CD8-positive, alpha-beta memory T cell (primary cell): ENCODE results near the gene TRAK1. TPM values are rescaled to one million over a fixed set of nuclear protein-coding genes. Genes with fewer than 3 reads are reported as not detected.

Experiments
- CTCF ChIA-PET: fragments of 350-600 bp; sonication (Branson Sonifier 250); formaldehyde crosslinking; loops from one replicate; lab custom pipeline; 2021; ENCODE audit warnings: antibody characterized with exemption; lab: Charles Lee
- POLR2A ChIA-PET: fragments of 350-600 bp; sonication (Branson Sonifier 250); formaldehyde crosslinking; loops from one replicate; lab custom pipeline; 2021; ENCODE audit warnings: antibody characterized with exemption; lab: Charles Lee
- DNase-seq, 5 donors: peaks; one replicate each; pipeline versions ENCODE4 v3.0.0 to v3.0.0-alpha.2; 2020 to 2022; ENCODE audit warnings: mixed read lengths in 1 of 5
- H3K27ac ChIP-seq: one replicate; pipeline ENCODE4 v1.7.0; 2013; ENCODE audit warnings: low read depth, mild to moderate bottlenecking, low read length, moderate library complexity
- H3K27me3 ChIP-seq: 2 replicates; pipeline ENCODE4 v1.7.0; 2013; ENCODE audit warnings: low read length, mild to moderate bottlenecking; ENCODE audit not compliant: insufficient read depth, poor library complexity, severe bottlenecking
- H3K36me3 ChIP-seq: 2 replicates; pipeline ENCODE4 v1.7.0; 2013; ENCODE audit warnings: mild to moderate bottlenecking, low read length, moderate library complexity; ENCODE audit not compliant: insufficient read depth
- H3K4me1 ChIP-seq: 2 replicates; pipeline ENCODE4 v1.7.0; 2013; ENCODE audit warnings: mild to moderate bottlenecking, low read length, moderate library complexity; ENCODE audit not compliant: insufficient read depth
- H3K4me3 ChIP-seq: 2 replicates; pipeline ENCODE4 v1.7.0; 2013; ENCODE audit warnings: mild to moderate bottlenecking, low read length
- H3K9me3 ChIP-seq: 2 replicates; pipeline ENCODE4 v1.7.0; 2013; ENCODE audit warnings: mild to moderate bottlenecking, low read length
- H3K27ac Mint-ChIP-seq, 8 donors: one replicate each; pipeline ENCODE4 v1.8.0; 2020 to 2021; ENCODE audit warnings: mixed read lengths in 8 of 8, mild to moderate bottlenecking in 6 of 8, inconsistent platforms in 3 of 8, moderate library complexity in 3 of 8
- H3K27me3 Mint-ChIP-seq, 2 donors: one replicate each; pipeline ENCODE4 v1.8.0; 2020 to 2021; ENCODE audit warnings: mixed read lengths in 2 of 2, mild to moderate bottlenecking in 1 of 2, moderate library complexity in 1 of 2
- H3K36me3 Mint-ChIP-seq, 3 donors: one replicate each; pipeline ENCODE4 v1.8.0; 2020 to 2021; ENCODE audit warnings: mixed read lengths in 3 of 3, inconsistent platforms in 1 of 3, mild to moderate bottlenecking in 1 of 3
- H3K4me1 Mint-ChIP-seq, 3 donors: one replicate each; pipeline ENCODE4 v1.8.0; 2020 to 2021; ENCODE audit warnings: mixed read lengths in 3 of 3, inconsistent platforms in 1 of 3, mild to moderate bottlenecking in 1 of 3
- H3K4me3 Mint-ChIP-seq, 7 donors: one replicate each; pipeline ENCODE4 v1.8.0; 2020 to 2021; ENCODE audit warnings: mixed read lengths in 7 of 7, mild to moderate bottlenecking in 6 of 7, moderate library complexity in 4 of 7, inconsistent platforms in 2 of 7
- H3K9me3 Mint-ChIP-seq, 5 donors: one replicate each; pipeline ENCODE4 v1.8.0; 2020 to 2022; ENCODE audit warnings: mixed read lengths in 5 of 5, mild to moderate bottlenecking in 3 of 5, moderate library complexity in 2 of 5, inconsistent platforms in 1 of 5
- polyA plus RNA-seq: library from polyadenylated mRNA; unstranded; fragments of 300-500 nt; fragmentation: Illumina TruSeq; gene quantifications from one replicate; pipeline ENCODE4 v1.2.3, GENCODE V29; 2021
- total RNA-seq, 2 experiments: library from RNA; stranded (reverse); gene quantifications; one replicate each; pipeline ENCODE4 v1.2.3, GENCODE V29; 2021

Gene TRAK1
- total and polyA plus RNA-seq, 3 experiments from 2014 or later = 10.4 to 20.0 (median 19.7) TPM

DNA sequence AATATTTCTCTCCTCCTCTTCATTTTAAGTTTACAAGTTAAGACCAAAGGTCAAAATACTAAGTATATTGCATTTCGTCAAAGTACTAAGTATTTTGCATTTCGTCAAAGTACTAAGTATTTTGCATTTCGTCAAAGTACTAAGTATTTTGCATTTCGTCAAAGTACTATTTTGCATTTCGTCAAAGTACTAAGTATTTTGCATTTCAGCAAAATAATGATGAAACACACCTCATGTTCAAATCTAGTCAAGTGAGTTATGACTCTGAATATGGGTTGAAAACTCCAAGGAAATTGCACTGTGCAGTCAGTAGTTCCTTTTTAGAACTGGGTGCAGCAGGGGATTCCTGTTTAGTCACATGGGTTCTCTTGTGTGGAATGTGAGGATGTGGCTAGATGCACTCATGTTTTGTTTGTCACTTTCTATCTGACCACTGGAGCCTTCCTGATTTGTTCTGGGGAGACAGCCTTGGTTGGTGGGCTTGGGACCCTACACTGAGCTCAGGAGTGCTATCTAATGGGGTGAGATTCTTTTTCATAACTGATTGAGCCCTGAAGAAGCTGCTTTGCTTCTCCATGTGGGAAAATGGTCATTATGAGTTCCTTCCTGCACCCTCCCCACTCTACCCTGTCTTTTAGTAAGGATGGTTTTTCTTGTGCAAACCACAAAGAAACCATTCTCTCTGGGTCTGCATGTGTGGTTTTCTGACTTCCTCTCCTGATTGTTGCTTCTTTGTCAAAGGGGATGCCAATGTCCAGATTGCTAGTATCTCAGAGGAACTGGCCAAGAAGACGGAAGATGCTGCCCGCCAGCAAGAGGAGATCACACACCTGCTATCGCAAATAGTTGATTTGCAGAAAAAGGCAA, 101.4 kb downstream of the TRAK1 start:
- ChIA-PET CTCF (interaction anchor here (1.4 to 2.6 kb wide), 7 partner anchors 11 to 361 kb away, joined by 3 to 18 read pairs (median 9); no protein-coding TSS in a partner anchor), POLR2A (no interaction called here)
- peaks cover 13 to 22% (median 19%) of the 10 kb centered on the region in 3 donors for H3K4me1 Mint-ChIP-seq
- H3K27me3 Mint-ChIP-seq = no peaks in the 10 kb centered on the region
- Histone ChIP-seq H3K9me3 (no peaks in the 10 kb centered on the region), H3K4me1 (no peaks in the 10 kb centered on the region), H3K27ac (no peak overlapping the region), H3K27me3 (no peaks in the 10 kb centered on the region), H3K36me3 (peaks cover 21% of the 10 kb centered on the region), H3K4me3 (no peak overlapping the region)
- no peak for DNase-seq
- H3K4me3 Mint-ChIP-seq = peak overlapping the region in 1 of 7 donors; percentile 6
- no peaks in the 10 kb centered on the region for H3K9me3 Mint-ChIP-seq
- H3K36me3 Mint-ChIP-seq = peaks cover 13 to 74% (median 27%) of the 10 kb centered on the region in 3 donors
- peak overlapping the region in 7 of 8 donors; percentile 43 to 78 (median 73) for H3K27ac Mint-ChIP-seq

DNA sequence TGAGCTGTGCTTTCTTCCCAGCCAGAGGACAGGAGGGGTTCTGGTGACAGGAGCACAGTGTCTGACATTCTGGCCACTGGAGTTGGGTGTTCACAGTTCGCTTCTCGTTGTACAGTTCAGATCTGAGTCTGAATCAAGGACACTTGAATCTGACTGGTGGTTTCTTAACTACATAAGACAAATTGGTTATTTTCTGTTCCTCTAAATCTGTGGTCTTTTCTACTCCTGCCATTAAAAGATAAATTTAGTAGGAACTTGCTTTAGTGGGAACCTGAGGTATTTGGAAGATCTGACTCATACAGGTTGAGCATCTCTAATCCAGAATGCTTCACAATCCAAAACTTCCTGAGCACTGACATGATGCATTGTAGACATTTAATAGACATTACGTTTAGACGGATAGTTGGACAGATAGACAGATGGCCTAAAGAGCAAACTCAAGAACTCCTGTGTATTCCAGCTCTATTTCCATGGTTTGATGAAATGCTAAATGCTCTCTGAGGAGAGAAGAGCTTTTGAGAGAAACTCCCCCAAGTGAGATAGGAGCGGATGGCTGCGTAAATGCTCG, 103.9 kb downstream of the TRAK1 start:
- Mint-ChIP-seq H3K27me3 (no peaks in the 10 kb centered on the region), H3K27ac (peak overlapping the region in 1 of 8 donors; percentile 3), H3K4me1 (peaks cover 13 to 22% (median 19%) of the 10 kb centered on the region in 3 donors), H3K9me3 (no peaks in the 10 kb centered on the region), H3K4me3 (no peak overlapping the region), H3K36me3 (peaks cover 13 to 78% (median 33%) of the 10 kb centered on the region in 3 donors)
- Histone ChIP-seq H3K9me3 (no peaks in the 10 kb centered on the region), H3K4me1 (no peaks in the 10 kb centered on the region), H3K27ac (no peak overlapping the region), H3K36me3 (peaks cover 36% of the 10 kb centered on the region), H3K4me3 (no peak overlapping the region), H3K27me3 (no peaks in the 10 kb centered on the region)
- DNase-seq = no peak
- ChIA-PET POLR2A (no interaction called here), CTCF (interaction anchor here (0.6 kb wide), 1 partner anchor 12 kb away, joined by 4 read pairs; no protein-coding TSS in a partner anchor)

DNA sequence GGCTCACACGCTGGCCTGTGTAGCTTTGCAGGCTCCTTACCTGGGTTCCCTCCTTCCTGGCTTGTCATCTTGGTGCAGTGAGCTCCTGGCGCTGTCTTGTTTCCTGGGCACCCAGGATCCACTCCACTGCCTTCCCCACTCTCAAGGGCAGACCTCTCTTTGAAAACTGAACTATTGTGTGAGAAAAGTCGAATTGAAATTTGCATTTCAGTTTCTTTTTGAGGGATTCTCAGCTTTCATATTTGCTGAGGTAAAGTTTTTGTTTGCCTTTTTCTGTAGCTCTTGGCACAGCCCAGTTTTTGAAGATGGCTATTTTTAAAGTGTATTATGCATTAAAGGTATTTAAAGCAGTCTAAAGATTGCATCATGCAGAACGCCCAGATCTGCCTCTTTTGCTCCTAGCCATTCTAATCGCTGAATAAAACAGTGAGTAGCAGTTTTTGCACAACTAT, 104.7 kb downstream of the TRAK1 start:
- Histone ChIP-seq H3K4me1 (no peaks in the 10 kb centered on the region), H3K27me3 (no peaks in the 10 kb centered on the region), H3K27ac (no peak overlapping the region), H3K4me3 (no peak overlapping the region), H3K9me3 (no peaks in the 10 kb centered on the region), H3K36me3 (peaks cover 42% of the 10 kb centered on the region)
- no peak overlapping the region for H3K27ac Mint-ChIP-seq
- H3K36me3 Mint-ChIP-seq = peaks cover 13 to 84% (median 37%) of the 10 kb centered on the region in 3 donors
- H3K27me3 Mint-ChIP-seq = no peaks in the 10 kb centered on the region
- no peaks in the 10 kb centered on the region for H3K9me3 Mint-ChIP-seq
- no peak for DNase-seq
- peaks cover 13 to 20% (median 18%) of the 10 kb centered on the region in 3 donors for H3K4me1 Mint-ChIP-seq
- CTCF ChIA-PET = no interaction called here
- POLR2A ChIA-PET = no interaction called here
- no peak overlapping the region for H3K4me3 Mint-ChIP-seq

DNA sequence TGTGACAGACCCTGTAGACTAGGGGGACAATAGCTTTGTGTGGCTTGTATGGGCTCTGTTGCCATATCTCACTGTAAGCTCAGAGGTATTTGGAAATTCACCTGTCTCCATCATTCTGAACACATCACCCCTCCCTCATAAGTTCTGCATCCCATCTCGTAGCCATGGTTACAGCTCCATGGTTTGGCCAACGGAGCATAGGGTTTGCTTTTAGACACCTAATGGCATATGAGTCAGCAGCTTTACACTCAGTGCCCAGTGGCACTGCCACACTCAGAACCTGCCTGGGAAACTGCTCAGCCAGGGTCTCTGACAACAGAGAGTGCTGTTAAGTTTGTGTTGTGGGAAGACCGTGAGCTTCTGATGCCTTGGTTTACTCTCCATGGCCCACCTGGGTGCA, 107.6 kb downstream of the TRAK1 start:
- no peak for DNase-seq
- Histone ChIP-seq H3K4me1 (no peaks in the 10 kb centered on the region), H3K4me3 (no peak overlapping the region), H3K27ac (no peak overlapping the region), H3K9me3 (no peaks in the 10 kb centered on the region), H3K36me3 (peaks cover 38% of the 10 kb centered on the region), H3K27me3 (no peaks in the 10 kb centered on the region)
- H3K4me3 Mint-ChIP-seq = no peak overlapping the region
- H3K9me3 Mint-ChIP-seq = no peaks in the 10 kb centered on the region
- ChIA-PET CTCF (interaction anchor here (1.1 to 4.5 kb wide), 3 partner anchors 8 to 15 kb away, joined by 3 to 24 read pairs (median 3); no protein-coding TSS in a partner anchor), POLR2A (no interaction called here)
- no peak overlapping the region for H3K27ac Mint-ChIP-seq
- no peaks in the 10 kb centered on the region for H3K4me1 Mint-ChIP-seq
- peaks cover 13 to 92% (median 47%) of the 10 kb centered on the region in 3 donors for H3K36me3 Mint-ChIP-seq
- no peaks in the 10 kb centered on the region for H3K27me3 Mint-ChIP-seq

DNA sequence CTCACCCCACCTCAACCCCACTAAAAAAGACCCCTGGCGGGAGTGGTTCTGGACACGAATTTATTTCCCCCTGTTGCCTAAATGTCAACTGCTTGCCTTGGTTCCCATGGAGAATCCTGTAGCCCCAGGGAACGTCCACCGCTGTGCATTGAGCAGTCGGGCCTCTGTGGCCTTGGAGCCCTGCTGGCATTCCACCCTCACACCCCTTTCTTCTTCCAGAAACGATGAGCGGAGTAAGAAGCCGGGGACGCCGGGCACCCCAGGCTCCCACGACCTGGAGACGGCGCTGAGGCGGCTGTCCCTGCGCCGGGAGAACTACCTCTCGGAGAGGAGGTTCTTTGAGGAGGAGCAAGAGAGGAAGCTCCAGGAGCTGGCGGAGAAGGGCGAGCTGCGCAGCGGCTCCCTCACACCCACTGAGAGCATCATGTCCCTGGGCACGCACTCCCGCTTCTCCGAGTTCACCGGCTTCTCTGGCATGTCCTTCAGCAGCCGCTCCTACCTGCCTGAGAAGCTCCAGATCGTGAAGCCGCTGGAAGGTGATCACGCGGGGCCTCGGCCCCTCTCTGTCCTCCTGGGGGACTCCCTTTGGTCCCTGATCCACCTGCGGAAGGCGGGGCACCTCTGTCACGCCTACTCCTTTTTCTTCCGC, 111.2 kb downstream of the TRAK1 start:
- Mint-ChIP-seq H3K27me3 (no peaks in the 10 kb centered on the region), H3K36me3 (peaks cover 0 to 88% (median 32%) of the 10 kb centered on the region in 3 donors), H3K4me1 (no peaks in the 10 kb centered on the region), H3K9me3 (no peaks in the 10 kb centered on the region), H3K27ac (peak overlapping the region in 1 of 8 donors; percentile 65), H3K4me3 (no peak overlapping the region)
- ChIA-PET POLR2A (no interaction called here), CTCF (interaction anchor here (4.5 kb wide), 1 partner anchor 12 kb away, joined by 24 read pairs; no protein-coding TSS in a partner anchor)
- Histone ChIP-seq H3K9me3 (no peaks in the 10 kb centered on the region), H3K4me3 (no peak overlapping the region), H3K4me1 (no peaks in the 10 kb centered on the region), H3K27ac (no peak overlapping the region), H3K27me3 (no peaks in the 10 kb centered on the region), H3K36me3 (peaks cover 33% of the 10 kb centered on the region)
- DNase-seq = no peak

DNA sequence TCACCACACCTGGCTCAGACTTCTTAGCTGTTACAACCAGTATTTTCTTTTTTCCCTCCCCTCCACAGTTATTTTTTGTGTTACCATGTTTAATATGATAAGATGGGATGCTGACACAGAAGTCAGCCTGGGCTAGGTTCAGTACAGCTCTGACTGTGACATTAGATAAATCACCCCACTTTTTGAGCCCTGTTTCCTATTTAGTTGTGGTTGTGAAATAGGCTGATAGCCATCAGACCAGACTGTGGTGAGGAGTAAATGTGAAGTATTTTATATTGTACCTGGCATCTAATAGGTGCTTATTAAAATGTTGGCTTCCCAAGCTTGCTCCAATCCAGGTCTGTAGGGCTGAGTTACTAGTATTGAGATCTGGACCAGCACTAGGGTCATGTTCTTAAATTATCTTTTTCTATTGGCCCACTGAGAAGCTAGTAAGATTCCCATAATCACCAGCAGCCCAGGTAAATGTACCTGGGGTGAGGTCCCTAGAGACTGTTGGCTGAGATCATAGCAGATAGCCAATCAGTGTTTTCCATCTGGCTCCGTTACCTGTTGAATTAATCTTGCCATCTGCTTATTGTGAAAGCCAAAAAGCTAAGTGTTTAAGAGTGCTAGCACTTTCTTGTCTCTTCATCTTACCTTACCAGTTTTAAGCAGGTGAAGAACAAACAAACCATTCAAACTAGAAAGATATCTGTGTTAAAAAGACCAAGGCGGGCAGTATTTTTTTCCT, 113.9 kb downstream of the TRAK1 start:
- Mint-ChIP-seq H3K27ac (no peak overlapping the region), H3K36me3 (peaks cover 13 to 83% (median 38%) of the 10 kb centered on the region in 3 donors), H3K4me3 (no peak overlapping the region), H3K4me1 (no peaks in the 10 kb centered on the region), H3K27me3 (no peaks in the 10 kb centered on the region), H3K9me3 (no peaks in the 10 kb centered on the region)
- Histone ChIP-seq H3K36me3 (peaks cover 14% of the 10 kb centered on the region), H3K27me3 (no peaks in the 10 kb centered on the region), H3K27ac (no peak overlapping the region), H3K4me3 (no peak overlapping the region), H3K9me3 (no peaks in the 10 kb centered on the region), H3K4me1 (no peaks in the 10 kb centered on the region)
- DNase-seq = no peak
- ChIA-PET POLR2A (no interaction called here), CTCF (interaction anchor here (2.1 kb wide), 1 partner anchor 14 kb away, joined by 9 read pairs; no protein-coding TSS in a partner anchor)

DNA sequence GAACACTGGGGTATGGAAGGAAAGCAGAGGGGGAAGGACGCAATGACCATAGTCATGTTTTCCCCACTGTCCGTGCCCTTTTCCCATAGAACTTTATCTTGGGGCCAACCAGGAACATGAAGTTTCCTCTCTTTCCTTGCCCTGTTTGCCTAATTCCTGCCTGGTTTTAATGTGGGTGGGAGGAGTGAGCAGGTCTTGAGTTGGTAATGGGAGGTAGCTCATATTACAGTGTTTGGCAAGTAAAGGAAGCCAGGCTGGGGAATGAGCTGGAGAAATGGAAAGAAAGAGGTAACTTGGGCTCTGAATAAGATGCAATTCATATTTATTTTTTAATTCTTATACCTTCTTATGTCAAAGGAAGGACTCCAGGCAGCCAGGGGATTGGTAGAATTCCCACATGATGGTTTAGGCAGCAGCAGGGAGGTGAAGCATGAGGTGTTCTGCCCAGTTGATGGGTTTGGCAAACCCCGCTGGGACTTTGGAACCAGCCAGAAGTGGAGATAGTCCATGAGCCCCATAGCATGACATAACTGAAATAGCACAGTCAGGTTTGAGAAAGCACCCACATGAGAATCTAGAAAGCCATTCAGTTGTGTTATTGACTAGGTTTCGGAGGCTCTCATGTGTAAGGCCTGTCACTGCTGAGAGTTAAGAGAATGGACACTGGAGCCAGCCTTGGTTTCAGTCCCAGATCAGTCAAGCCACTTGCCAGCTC, 114.8 kb downstream of the TRAK1 start:
- Mint-ChIP-seq H3K27ac (no peak overlapping the region), H3K27me3 (no peaks in the 10 kb centered on the region), H3K4me1 (no peaks in the 10 kb centered on the region), H3K4me3 (no peak overlapping the region), H3K9me3 (no peaks in the 10 kb centered on the region), H3K36me3 (peaks cover 13 to 82% (median 38%) of the 10 kb centered on the region in 3 donors)
- no peaks in the 10 kb centered on the region for H3K9me3 ChIP-seq
- ChIA-PET POLR2A (no interaction called here), CTCF (interaction anchor here (2.1 kb wide), 1 partner anchor 14 kb away, joined by 9 read pairs; no protein-coding TSS in a partner anchor)
- H3K27me3 ChIP-seq = no peaks in the 10 kb centered on the region
- no peak for DNase-seq
- H3K4me1 ChIP-seq = no peaks in the 10 kb centered on the region
- peaks cover 6% of the 10 kb centered on the region for H3K36me3 ChIP-seq
- H3K4me3 ChIP-seq = no peak overlapping the region
- H3K27ac ChIP-seq = no peak overlapping the region
